ENCODE data around the gene CTNNA3. TPM values are rescaled to one million over a fixed set of nuclear protein-coding genes. Genes with fewer than 3 reads are reported as not detected.

The CTNNA3 gene
- total and polyA plus RNA-seq, 4 donors, result under 0.01 to 39.8 (median 0.09) TPM

DNA sequence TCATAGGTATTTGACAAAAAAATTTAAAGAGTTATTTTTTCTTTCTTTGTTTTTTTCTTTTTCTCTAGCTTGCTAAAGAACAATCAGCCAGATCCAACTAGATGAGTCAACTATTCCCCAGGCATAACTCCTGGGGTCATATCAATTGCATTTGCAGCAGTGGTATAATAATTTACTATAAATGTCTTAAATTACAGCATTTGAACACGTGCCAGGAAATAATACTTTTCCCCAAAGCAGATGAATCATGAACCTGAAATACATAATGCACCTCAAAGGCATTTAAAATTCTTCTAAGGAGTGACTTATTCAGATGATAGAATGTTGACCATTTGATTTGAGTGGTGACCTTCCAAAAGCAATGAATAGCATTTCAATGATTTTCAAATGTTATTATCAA, 580.0 kb downstream of the CTNNA3 start:
- Histone ChIP-seq H3K4me1 (ENCODE audit: control insufficient read depth in 5 of 5, insufficient read depth in 5 of 5, low read length in 5 of 5) (peaks cover 0 to 4% (median 0%) of the 10 kb centered on the region in 5 donors), H3K9me3 (ENCODE audit: control insufficient read depth in 4 of 4, insufficient read depth in 3 of 4, low read length in 3 of 4) (no peaks in the 10 kb centered on the region), H3K27ac (ENCODE audit: low read depth in 1 of 2, low read length in 1 of 2) (no peak overlapping the region), H3K27me3 (ENCODE audit: control insufficient read depth in 3 of 3, insufficient read depth in 3 of 3, low read length in 2 of 3) (no peaks in the 10 kb centered on the region), H3K4me3 (no peak overlapping the region), H3K9ac (ENCODE audit: insufficient read depth in 1 of 2, low read length in 2 of 2) (no peak overlapping the region), H3K36me3 (ENCODE audit: control insufficient read depth in 4 of 4, insufficient read depth in 4 of 4, low read length in 4 of 4) (no peaks in the 10 kb centered on the region)
- 53 to 63% methylated on average over 1 of the region's 1 CpG for WGBS, 2 donors
- TF ChIP-seq, protein P1, sequence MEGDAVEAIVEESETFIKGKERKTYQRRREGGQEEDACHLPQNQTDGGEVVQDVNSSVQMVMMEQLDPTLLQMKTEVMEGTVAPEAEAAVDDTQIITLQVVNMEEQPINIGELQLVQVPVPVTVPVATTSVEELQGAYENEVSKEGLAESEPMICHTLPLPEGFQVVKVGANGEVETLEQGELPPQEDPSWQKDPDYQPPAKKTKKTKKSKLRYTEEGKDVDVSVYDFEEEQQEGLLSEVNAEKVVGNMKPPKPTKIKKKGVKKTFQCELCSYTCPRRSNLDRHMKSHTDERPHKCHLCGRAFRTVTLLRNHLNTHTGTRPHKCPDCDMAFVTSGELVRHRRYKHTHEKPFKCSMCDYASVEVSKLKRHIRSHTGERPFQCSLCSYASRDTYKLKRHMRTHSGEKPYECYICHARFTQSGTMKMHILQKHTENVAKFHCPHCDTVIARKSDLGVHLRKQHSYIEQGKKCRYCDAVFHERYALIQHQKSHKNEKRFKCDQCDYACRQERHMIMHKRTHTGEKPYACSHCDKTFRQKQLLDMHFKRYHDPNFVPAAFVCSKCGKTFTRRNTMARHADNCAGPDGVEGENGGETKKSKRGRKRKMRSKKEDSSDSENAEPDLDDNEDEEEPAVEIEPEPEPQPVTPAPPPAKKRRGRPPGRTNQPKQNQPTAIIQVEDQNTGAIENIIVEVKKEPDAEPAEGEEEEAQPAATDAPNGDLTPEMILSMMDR (IDR thresholded peaks at IDR 0.05; ENCODE audit: control extremely low read depth, extremely low read depth), result no peak
- no peak for DNase-seq
- no peak for ATAC-seq (ENCODE audit: insufficient read depth, low FRiP score)

DNA sequence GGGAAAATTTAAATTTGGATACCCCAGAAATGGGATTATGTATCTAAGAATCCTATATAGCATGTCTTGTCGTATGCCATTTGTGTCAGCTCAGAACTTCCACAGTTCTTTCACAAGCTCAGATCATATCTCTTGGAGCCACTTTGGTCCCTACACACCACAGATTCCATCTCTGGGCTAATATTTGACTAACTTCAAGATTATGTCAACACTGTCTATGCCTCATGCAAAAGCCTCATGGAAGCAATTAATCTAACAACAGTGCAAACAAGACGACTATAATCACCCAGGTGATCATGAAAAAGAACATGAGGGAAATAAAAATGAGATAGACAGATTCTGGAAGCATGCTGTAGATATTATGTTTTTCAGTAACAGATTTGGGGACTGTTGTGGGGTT, 581.0 kb downstream of the CTNNA3 start:
- 60 to 81% methylated on average over 2 of the region's 2 CpGs for WGBS, 2 donors
- no peaks in the 10 kb centered on the region for H3K36me3 ChIP-seq (ENCODE audit: control insufficient read depth in 4 of 4, insufficient read depth in 4 of 4, low read length in 4 of 4)
- TF ChIP-seq, protein P1 (IDR thresholded peaks at IDR 0.05; ENCODE audit: control extremely low read depth, extremely low read depth), result no peak
- no peaks in the 10 kb centered on the region for H3K27me3 ChIP-seq (ENCODE audit: control insufficient read depth in 3 of 3, insufficient read depth in 3 of 3, low read length in 2 of 3)
- no peak overlapping the region for H3K4me3 ChIP-seq
- ATAC-seq (ENCODE audit: insufficient read depth, low FRiP score), result no peak
- no peak overlapping the region for H3K27ac ChIP-seq (ENCODE audit: low read depth in 1 of 2, low read length in 1 of 2)
- H3K9me3 ChIP-seq (ENCODE audit: control insufficient read depth in 4 of 4, insufficient read depth in 3 of 4, low read length in 3 of 4), result no peaks in the 10 kb centered on the region
- H3K4me1 ChIP-seq (ENCODE audit: control insufficient read depth in 5 of 5, insufficient read depth in 5 of 5, low read length in 5 of 5), result peaks cover 0 to 4% (median 0%) of the 10 kb centered on the region in 5 donors
- H3K9ac ChIP-seq (ENCODE audit: insufficient read depth in 1 of 2, low read length in 2 of 2), result no peak overlapping the region
- DNase-seq, result peak in 1 of 3 donors; percentile 23

DNA sequence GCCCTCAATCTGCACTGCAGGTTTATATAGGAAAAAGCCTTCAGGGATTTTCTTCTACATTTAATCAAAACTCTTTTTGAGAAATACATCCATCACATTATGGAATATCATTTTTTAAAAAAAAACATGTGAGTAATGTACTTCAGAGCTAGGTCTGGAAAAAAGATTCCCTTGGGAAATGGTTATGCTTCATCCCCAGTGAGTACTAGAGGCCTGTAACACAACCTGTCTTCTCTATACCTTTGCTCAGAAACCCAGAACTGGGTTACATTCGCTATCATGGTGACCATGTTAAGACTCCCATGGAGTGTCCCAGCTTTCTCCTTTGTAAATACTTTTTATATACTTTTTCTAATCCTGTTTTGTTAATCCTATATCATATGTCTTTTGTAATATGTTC, 583.2 kb downstream of the CTNNA3 start:
- H3K9me3 ChIP-seq (ENCODE audit: control insufficient read depth in 4 of 4, insufficient read depth in 3 of 4, low read length in 3 of 4), result no peaks in the 10 kb centered on the region
- no peak overlapping the region for H3K9ac ChIP-seq (ENCODE audit: insufficient read depth in 1 of 2, low read length in 2 of 2)
- no peak overlapping the region for H3K4me3 ChIP-seq
- H3K27me3 ChIP-seq (ENCODE audit: control insufficient read depth in 3 of 3, insufficient read depth in 3 of 3, low read length in 2 of 3), result no peaks in the 10 kb centered on the region
- TF ChIP-seq, protein P1 (IDR thresholded peaks at IDR 0.05; ENCODE audit: control extremely low read depth, extremely low read depth), result no peak
- no peaks in the 10 kb centered on the region for H3K36me3 ChIP-seq (ENCODE audit: control insufficient read depth in 4 of 4, insufficient read depth in 4 of 4, low read length in 4 of 4)
- H3K4me1 ChIP-seq (ENCODE audit: control insufficient read depth in 5 of 5, insufficient read depth in 5 of 5, low read length in 5 of 5), result peaks cover 0 to 4% (median 0%) of the 10 kb centered on the region in 5 donors
- no peak overlapping the region for H3K27ac ChIP-seq (ENCODE audit: low read depth in 1 of 2, low read length in 1 of 2)
- DNase-seq, result no peak
- WGBS, 2 donors, result 84 to 87% methylated on average over 1 of the region's 1 CpG
- no peak for ATAC-seq (ENCODE audit: insufficient read depth, low FRiP score)

DNA sequence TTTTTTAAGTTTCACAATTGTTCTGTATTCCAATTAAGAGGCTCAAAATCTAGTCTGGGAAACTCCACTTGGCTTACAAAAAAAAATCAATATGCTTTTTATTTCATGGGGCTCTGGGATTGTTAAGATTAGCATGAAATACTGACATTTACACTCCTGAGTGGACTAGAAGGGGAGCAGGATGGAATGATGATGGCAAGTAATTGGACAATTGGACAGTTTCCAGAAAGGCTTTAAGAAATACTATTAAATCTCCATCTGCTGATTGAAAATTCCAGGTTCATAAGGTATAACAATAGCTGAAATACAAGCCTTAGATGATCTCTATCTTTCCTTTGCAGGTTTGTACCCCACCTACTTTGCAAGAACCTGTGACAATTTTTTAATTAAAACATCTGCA, 585.7 kb downstream of the CTNNA3 start:
- no peak for ATAC-seq (ENCODE audit: insufficient read depth, low FRiP score)
- H3K9ac ChIP-seq (ENCODE audit: insufficient read depth in 1 of 2, low read length in 2 of 2), result no peak overlapping the region
- no peak for DNase-seq
- no peaks in the 10 kb centered on the region for H3K36me3 ChIP-seq (ENCODE audit: control insufficient read depth in 4 of 4, insufficient read depth in 4 of 4, low read length in 4 of 4)
- H3K27ac ChIP-seq (ENCODE audit: low read depth in 1 of 2, low read length in 1 of 2), result no peak overlapping the region
- TF ChIP-seq, protein P1 (IDR thresholded peaks at IDR 0.05; ENCODE audit: control extremely low read depth, extremely low read depth), result no peak
- no peak overlapping the region for H3K4me3 ChIP-seq
- no peaks in the 10 kb centered on the region for H3K27me3 ChIP-seq (ENCODE audit: control insufficient read depth in 3 of 3, insufficient read depth in 3 of 3, low read length in 2 of 3)
- no peaks in the 10 kb centered on the region for H3K9me3 ChIP-seq (ENCODE audit: control insufficient read depth in 4 of 4, insufficient read depth in 3 of 4, low read length in 3 of 4)
- peaks cover 0 to 4% (median 0%) of the 10 kb centered on the region in 5 donors for H3K4me1 ChIP-seq (ENCODE audit: control insufficient read depth in 5 of 5, insufficient read depth in 5 of 5, low read length in 5 of 5)
